CD14-positive monocyte (primary cell): Measurements from ENCODE around the gene CACNB1. TPM values are rescaled to one million over a fixed set of nuclear protein-coding genes. Genes with fewer than 3 reads are reported as not detected.

Experiments used
- DNase-seq, 3 donors: peaks; one replicate each; pipeline ENCODE4 v3.0.0-alpha.2; 2011 to 2022
- H2AFZ ChIP-seq: 2 replicates; pipeline ENCODE4 v1.6.0; 2012; ENCODE audit warnings: mild to moderate bottlenecking, low read depth, low read length, inconsistent platforms; ENCODE audit not compliant: insufficient read depth, poor library complexity, severe bottlenecking
- H3K27ac ChIP-seq, 2 donors: 1 replicate in 1 of 2; 2 replicates in 1 of 2; pipeline ENCODE4 v1.5.1; 2012 to 2013; ENCODE audit warnings: low read length in 2 of 2, control low read depth in 1 of 2, inconsistent platforms in 1 of 2, low read depth in 1 of 2, mild to moderate bottlenecking in 1 of 2
- H3K27me3 ChIP-seq, 2 donors: one replicate each; pipeline versions ENCODE4 v1.6.0 to v1.6.1; 2011 to 2013; ENCODE audit warnings: low read length in 2 of 2; ENCODE audit not compliant: control insufficient read depth in 2 of 2, insufficient read depth in 2 of 2
- H3K36me3 ChIP-seq, 2 donors: replicated peaks in 1 of 2; 1 replicate in 1 of 2; 2 replicates in 1 of 2; pipeline versions ENCODE4 v1.5.1 to v1.6.1; 2012 to 2013; ENCODE audit warnings: low read length in 2 of 2, control low read depth in 1 of 2, inconsistent platforms in 1 of 2, mild to moderate bottlenecking in 1 of 2; ENCODE audit not compliant: insufficient read depth in 2 of 2, control insufficient read depth in 1 of 2
- H3K4me1 ChIP-seq, 2 donors: 1 replicate in 1 of 2; 2 replicates in 1 of 2; pipeline versions ENCODE4 v1.5.1 to v1.6.1; 2012 to 2013; ENCODE audit warnings: low read length in 2 of 2, control low read depth in 1 of 2, inconsistent platforms in 1 of 2, mild to moderate bottlenecking in 1 of 2, moderate library complexity in 1 of 2; ENCODE audit not compliant: insufficient read depth in 2 of 2, control insufficient read depth in 1 of 2
- H3K4me2 ChIP-seq: replicated peaks from 2 replicates; pipeline ENCODE3; 2012; ENCODE audit warnings: low read length, moderate library complexity, mild to moderate bottlenecking; ENCODE audit not compliant: poor library complexity, severe bottlenecking; ENCODE audit errors: extremely low read depth
- H3K4me3 ChIP-seq, 3 experiments: fragments of 200-600 bp in 1 of 3; sonication (generic) in 1 of 3; replicated peaks in 1 of 3; 1 replicate in 2 of 3; 2 replicates in 1 of 3; pipeline ENCODE4 v1.5.1; 2011 to 2013; ENCODE audit warnings: low read length in 3 of 3, mild to moderate bottlenecking in 3 of 3, control low read depth in 2 of 3, low read depth in 2 of 3, inconsistent platforms in 1 of 3, moderate library complexity in 1 of 3
- H3K79me2 ChIP-seq: 2 replicates; pipeline ENCODE4 v1.6.0; 2012; ENCODE audit warnings: mild to moderate bottlenecking, control low read depth, inconsistent platforms, low read length, moderate library complexity; ENCODE audit not compliant: insufficient read depth
- H3K9ac ChIP-seq: 2 replicates; pipeline ENCODE4 v1.6.0; 2017; ENCODE audit warnings: low read length, mild to moderate bottlenecking; ENCODE audit not compliant: insufficient read depth, poor library complexity, severe bottlenecking
- H3K9me3 ChIP-seq, 2 donors: replicated peaks in 1 of 2; 1 replicate in 1 of 2; 2 replicates in 1 of 2; pipeline versions ENCODE4 v1.5.1 to v1.6.1; 2012 to 2013; ENCODE audit warnings: low read length in 2 of 2, control low read depth in 1 of 2; ENCODE audit not compliant: control insufficient read depth in 1 of 2, insufficient read depth in 1 of 2
- H4K20me1 ChIP-seq: 2 replicates; pipeline ENCODE4 v1.6.0; 2012; ENCODE audit warnings: mild to moderate bottlenecking, low read length, control low read depth, moderate library complexity; ENCODE audit not compliant: insufficient read depth
- H3K27ac Mint-ChIP-seq, 7 donors: one replicate each; pipeline ENCODE4 v1.8.0; 2020; ENCODE audit warnings: mild to moderate bottlenecking in 7 of 7, mixed read lengths in 7 of 7, moderate library complexity in 6 of 7, inconsistent platforms in 2 of 7
- H3K27me3 Mint-ChIP-seq, 3 donors: one replicate each; pipeline ENCODE4 v1.8.0; 2021 to 2022; ENCODE audit warnings: low read depth in 3 of 3, mild to moderate bottlenecking in 3 of 3, mixed read lengths in 3 of 3, moderate library complexity in 3 of 3, inconsistent platforms in 1 of 3
- H3K36me3 Mint-ChIP-seq, 2 donors: one replicate each; pipeline ENCODE4 v1.8.0; 2020; ENCODE audit warnings: mixed read lengths in 2 of 2, inconsistent platforms in 1 of 2, mild to moderate bottlenecking in 1 of 2
- H3K4me1 Mint-ChIP-seq: one replicate; pipeline ENCODE4 v1.8.0; 2020; ENCODE audit warnings: mild to moderate bottlenecking, mixed read lengths
- H3K4me3 Mint-ChIP-seq, 2 donors: one replicate each; pipeline ENCODE4 v1.8.0; 2020; ENCODE audit warnings: mild to moderate bottlenecking in 2 of 2, mixed read lengths in 2 of 2, moderate library complexity in 1 of 2
- H3K9me3 Mint-ChIP-seq, 7 donors: one replicate each; pipeline ENCODE4 v1.8.0; 2020 to 2022; ENCODE audit warnings: mixed read lengths in 7 of 7, mild to moderate bottlenecking in 6 of 7, moderate library complexity in 6 of 7, inconsistent platforms in 2 of 7
- CTCF ChIP-seq: fragments of 200-600 bp; IDR thresholded peaks from one replicate; pipeline ENCODE4 v1.8.0; 2022; ENCODE audit warnings: antibody characterized with exemption, mild to moderate bottlenecking
- WGBS: methylation state at CpG from one replicate; pipeline ENCODE4 v1.1.5; 2013; ENCODE audit warnings: missing lambda C conversion rate; ENCODE audit not compliant: insufficient coverage; 5-methylcytosine and 5-hydroxymethylcytosine counted together
- intact Hi-C, 2 donors: fragments of 100-400 bp; cut with micrococcal nuclease; formaldehyde crosslinking; loops; one replicate each; pipeline versions ENCODE4 v1.15.0 to v1.15.1; 2023
- polyA plus RNA-seq, 3 donors: library from polyadenylated mRNA; depleted of rRNA in 1 of 3; unstranded in 2 of 3; stranded (reverse) in 1 of 3; fragments of 300-500 nt in 2 of 3; fragments of >200 nt in 1 of 3; fragmentation: Illumina TruSeq in 2 of 3; gene quantifications; 1 replicate in 2 of 3; 2 replicates in 1 of 3; pipeline ENCODE4 v1.2.3, GENCODE V29; 2012 to 2021

The CACNB1 gene
- polyA plus RNA-seq, 3 donors = 0.13 to 22.1 (median 0.31) TPM

- Histone ChIP-seq H2AFZ (no peak overlapping the region), H3K79me2 (no peaks in the 10 kb centered on the region), H3K9ac (no peak overlapping the region), H3K4me2 (no peak overlapping the region), H4K20me1 (no peaks in the 10 kb centered on the region), H3K36me3 (no peaks in the 10 kb centered on the region), H3K27me3 (peaks cover 0 to 25% of the 10 kb centered on the region in 2 donors), H3K4me1 (peaks cover 16 to 22% of the 10 kb centered on the region in 2 donors), H3K9me3 (no peaks in the 10 kb centered on the region), H3K4me3 (no peak overlapping the region), H3K27ac (no peak overlapping the region)
- Mint-ChIP-seq H3K4me1 (peaks cover 32% of the 10 kb centered on the region), H3K9me3 (peaks cover 0 to 4% (median 0%) of the 10 kb centered on the region in 7 donors), H3K36me3 (no peaks in the 10 kb centered on the region), H3K27me3 (peaks cover 11 to 37% (median 24%) of the 10 kb centered on the region in 3 donors), H3K4me3 (no peak overlapping the region), H3K27ac (no peak overlapping the region)
- DNase-seq = peak; percentile 18 to 38 (median 37)
- peak; percentile 78 for TF ChIP-seq CTCF
- intact Hi-C loops = loop anchor here (10.0 kb wide), 3 partner anchors 71 to 241 kb away; partner anchors contain the start of gene ARL5C (in 1 of the 2)
- 30% methylated on average over 9 of the region's 18 CpGs for WGBS
Observed at GRCh38 chr17:39235555-39236449, 38.3 kb upstream of the CACNB1 start.

GRCh38 chr17:39231591-39232551 is 34.4 kb upstream of the CACNB1 start:
- peak overlapping the region in 2 of 7 donors; percentile 43 to 51 for H3K27ac Mint-ChIP-seq
- intact Hi-C loops = loop anchor here (5.0 to 10.0 kb wide), 4 partner anchors 67 to 237 kb away; partner anchors contain the start of gene ARL5C (in 1 of the 2)
- Histone ChIP-seq H4K20me1 (no peaks in the 10 kb centered on the region), H3K36me3 (no peaks in the 10 kb centered on the region), H3K27me3 (peaks cover 3 to 31% of the 10 kb centered on the region in 2 donors), H3K4me3 (peak overlapping the region in 1 of 3 experiments; percentile 10), H3K27ac (no peak overlapping the region), H3K79me2 (no peaks in the 10 kb centered on the region), H2AFZ (peak overlapping the region; percentile 38), H3K4me2 (peak overlapping the region; percentile 34), H3K4me1 (peaks cover 10 to 13% of the 10 kb centered on the region in 2 donors), H3K9ac (peak overlapping the region; percentile 19), H3K9me3 (no peaks in the 10 kb centered on the region)
- peaks cover 0 to 6% (median 1%) of the 10 kb centered on the region in 7 donors for H3K9me3 Mint-ChIP-seq
- WGBS = 15% methylated on average over 19 of the region's 22 CpGs
- peaks cover 23 to 48% (median 33%) of the 10 kb centered on the region in 3 donors for H3K27me3 Mint-ChIP-seq
- no peaks in the 10 kb centered on the region for H3K36me3 Mint-ChIP-seq
- peaks cover 20% of the 10 kb centered on the region for H3K4me1 Mint-ChIP-seq
- peak overlapping the region; percentile 65 to 78 for H3K4me3 Mint-ChIP-seq
- TF ChIP-seq CTCF = peak; percentile 88
- peak; percentile 18 to 38 (median 24) for DNase-seq
